Astrocyte of the spinal cord (primary cell): ENCODE measurements around the gene NCR3LG1.

Source experiments
- DNase-seq: peaks from one replicate; pipeline ENCODE4 v3.0.0; 2011; ENCODE audit warnings: low read depth, low spot score
- H3K4me3 ChIP-seq: 2 replicates; pipeline ENCODE4 v1.5.1; 2011; ENCODE audit warnings: low read depth, mild to moderate bottlenecking, low read length, moderate library complexity
- CTCF ChIP-seq: IDR thresholded peaks from 2 replicates; pipeline ENCODE4 v1.5.1; 2012; ENCODE audit warnings: low read depth, mild to moderate bottlenecking, low read length, inconsistent platforms
- in situ Hi-C: cut with HindIII; loops from 2 replicates; pipeline ENCODE4 v1.10.0; 2017; ENCODE audit warnings: low sequenced_read_pairs

Gene NCR3LG1

GRCh38 chr11:17351510-17352176 lies at the start of gene NCR3LG1:
Gene NCR3LG1 (plus strand): TSS chr11:17351800. CDS start chr11:17351970, 170 bp downstream.
- in situ Hi-C loops = no loop called here
- DNase-seq = peak; percentile 67

GRCh38 chr11:17313349-17314231 lies 38.0 kb upstream of the NCR3LG1 start:
- in situ Hi-C loops = no loop called here
- DNase-seq = no peak
- TF ChIP-seq CTCF = no peak
- no peak overlapping the region for H3K4me3 ChIP-seq

More at GRCh38 chr11:17351510-17352176, at the start of gene NCR3LG1:
- no peak for TF ChIP-seq CTCF
- H3K4me3 ChIP-seq = peak within 1 kb of the TSS; percentile 54

GRCh38 chr11:17314232-17314547 lies 37.4 kb upstream of the NCR3LG1 start:
- in situ Hi-C loops = no loop called here
- DNase-seq = peak; percentile 78
- no peak overlapping the region for H3K4me3 ChIP-seq
- no peak for TF ChIP-seq CTCF

- DNase-seq = no peak
- in situ Hi-C loops = no loop called here
- H3K4me3 ChIP-seq = no peak overlapping the region
- TF ChIP-seq CTCF = no peak
These were observed 36.6 kb upstream of the NCR3LG1 start for GRCh38 chr11:17314904-17315426.

GRCh38 chr11:17328871-17329494 lies 22.6 kb upstream of the NCR3LG1 start:
- no peak overlapping the region for H3K4me3 ChIP-seq
- in situ Hi-C loops = no loop called here
- DNase-seq = no peak
- TF ChIP-seq CTCF = no peak

- H3K4me3 ChIP-seq = no peak overlapping the region
- in situ Hi-C loops = no loop called here
- no peak for TF ChIP-seq CTCF
- no peak for DNase-seq
These were observed 19.9 kb upstream of the NCR3LG1 start for GRCh38 chr11:17331669-17332068.
